Right lobe of liver (tissue), 6 donors: ENCODE data around the gene LCNL1. TPM values are rescaled to one million over a fixed set of nuclear protein-coding genes. Genes with fewer than 3 reads are reported as not detected.

ENCODE experiments used
- ATAC-seq, 4 donors: fragments of 200-7000 bp; cut with Tn5 transposase; one replicate each; pipeline ENCODE4 v1.9.1; 2020; ENCODE audit warnings: mild to moderate bottlenecking in 4 of 4, moderate library complexity in 4 of 4
- DNase-seq, 3 donors: peaks; one replicate each; pipeline ENCODE4 v3.0.0-alpha.2; 2020
- H3K27ac ChIP-seq, 3 donors: fragments of 200-600 bp; one replicate each; pipeline ENCODE4 v1.8.0; 2022
- H3K27me3 ChIP-seq, 2 donors: fragments of 200-600 bp; one replicate each; pipeline ENCODE4 v1.8.0; 2022
- H3K36me3 ChIP-seq, 4 donors: fragments of 200-600 bp; sonication (generic) in 1 of 4; one replicate each; pipeline versions ENCODE4 v1.5.1 to v1.8.0; 2017 to 2022; ENCODE audit warnings: control low read depth in 1 of 4
- H3K4me1 ChIP-seq, 4 donors: fragments of 200-600 bp; sonication (generic) in 1 of 4; one replicate each; pipeline versions ENCODE4 v1.5.1 to v1.8.0; 2017 to 2022; ENCODE audit warnings: control low read depth in 1 of 4
- H3K4me3 ChIP-seq, 3 donors: fragments of 200-600 bp; one replicate each; pipeline ENCODE4 v1.8.0; 2022
- H3K9me3 ChIP-seq, 4 donors: fragments of 200-600 bp; sonication (generic) in 1 of 4; one replicate each; pipeline versions ENCODE4 v1.5.1 to v1.8.0; 2017 to 2022; ENCODE audit warnings: control low read depth in 1 of 4
- CTCF ChIP-seq, 4 donors: fragments of 200-600 bp in 3 of 4; fragments of 450-650 bp in 1 of 4; IDR thresholded peaks; one replicate each; pipeline versions ENCODE4 v1.5.1 to v1.8.0; 2016 to 2022; ENCODE audit warnings: antibody characterized with exemption in 4 of 4, mild to moderate bottlenecking in 2 of 4
- POLR2A ChIP-seq: fragments of 450-650 bp; IDR thresholded peaks from one replicate; pipeline ENCODE4 v1.6.1; 2017; ENCODE audit warnings: antibody characterized with exemption, mild to moderate bottlenecking
- WGBS: methylation state at CpG from one replicate; pipeline ENCODE4 v1.1.6; 2018; ENCODE audit warnings: low coverage, low lambda C conversion rate; ENCODE audit not compliant: insufficient coverage; ENCODE audit errors: missing lambda C conversion rate; 5-methylcytosine and 5-hydroxymethylcytosine counted together
- intact Hi-C, 2 donors: fragments of 100-400 bp; cut with DNase I; formaldehyde crosslinking; loops; one replicate each; pipeline versions ENCODE4 v1.11.2 to v1.14.1; 2022
- total RNA-seq, 6 experiments: library from RNA; depleted of rRNA in 2 of 6; stranded (reverse); fragments of >200 nt in 2 of 6; fragmentation: NEBNext Ultra II Directional in 3 of 6; extraction: Animal tissue kit (Norgen Biotek cat#: 25700) in 3 of 6; gene quantifications; one replicate each; pipeline versions ENCODE4 v1.1.0 to v1.2.4, GENCODE V29; 2016 to 2023
- donor health status: DM: no; HTN: yes; CAD: no.
- donor health status: DM: no; HTN: no; CAD: no.
- donor health status: DM: no; HTN: no; CAD: no.
- donor health status: DM: no; HTN: yes; CAD: no.
- donor health status: DM: no; HTN: yes; CAD: no.

Gene LCNL1
- total RNA-seq, 6 experiments from 2014 or later, result not detected

- Histone ChIP-seq H3K4me3 (no peak overlapping the region), H3K36me3 (no peaks in the 10 kb centered on the region), H3K9me3 (no peaks in the 10 kb centered on the region), H3K4me1 (peaks cover 0 to 5% (median 0%) of the 10 kb centered on the region in 4 donors), H3K27ac (no peak overlapping the region), H3K27me3 (no peaks in the 10 kb centered on the region)
- ATAC-seq (no peak), DNase-seq (no peak)
- 57% methylated on average over 5 of the region's 25 CpGs for WGBS
- TF ChIP-seq POLR2A, result no peak
- TF ChIP-seq CTCF (IDR thresholded peaks at IDR 0.05), result no peak
- intact Hi-C loops, result loop anchor here in 1 of 2 donors (5.0 kb wide), 1 partner anchor 78 kb away; the partner anchor contains the start of gene FUT7
Observed at GRCh38 chr9:136954270-136955083, 28.3 kb upstream of the LCNL1 start.

GRCh38 chr9:136955202-136955942 lies 27.4 kb upstream of the LCNL1 start:
- 92% methylated on average over 2 of the region's 14 CpGs for WGBS
- Histone ChIP-seq H3K36me3 (no peaks in the 10 kb centered on the region), H3K4me1 (peaks cover 0 to 5% (median 0%) of the 10 kb centered on the region in 4 donors), H3K9me3 (no peaks in the 10 kb centered on the region), H3K27me3 (no peaks in the 10 kb centered on the region), H3K4me3 (no peak overlapping the region), H3K27ac (no peak overlapping the region)
- no peak for DNase-seq
- intact Hi-C loops, result no loop called here
- no peak for ATAC-seq
- TF ChIP-seq POLR2A (no peak), CTCF (IDR thresholded peaks at IDR 0.05) (no peak)

GRCh38 chr9:136955943-136956335 lies 26.9 kb upstream of the LCNL1 start:
- no peaks in the 10 kb centered on the region for H3K9me3 ChIP-seq
- DNase-seq (no peak), ATAC-seq (no peak)
- intact Hi-C loops, result no loop called here
- peaks cover 0 to under 1% (median 0%) of the 10 kb centered on the region in 4 donors for H3K4me1 ChIP-seq
- no peak overlapping the region for H3K4me3 ChIP-seq
- 80% methylated on average over 2 of the region's 9 CpGs for WGBS
- H3K27ac ChIP-seq, result no peak overlapping the region
- H3K36me3 ChIP-seq, result no peaks in the 10 kb centered on the region
- H3K27me3 ChIP-seq, result no peaks in the 10 kb centered on the region
- TF ChIP-seq POLR2A, result no peak
- no peak for TF ChIP-seq CTCF (IDR thresholded peaks at IDR 0.05)

- Histone ChIP-seq H3K36me3 (no peaks in the 10 kb centered on the region), H3K9me3 (no peaks in the 10 kb centered on the region), H3K27ac (no peak overlapping the region), H3K4me3 (no peak overlapping the region), H3K4me1 (no peaks in the 10 kb centered on the region), H3K27me3 (no peaks in the 10 kb centered on the region)
- no peak for TF ChIP-seq POLR2A
- intact Hi-C loops, result no loop called here
- WGBS, result 93% methylated on average over 4 of the region's 4 CpGs
- DNase-seq (no peak), ATAC-seq (no peak)
Observed at GRCh38 chr9:136956604-136957003, 26.2 kb upstream of the LCNL1 start.

- intact Hi-C loops, result no loop called here
- H3K27ac ChIP-seq, result no peak overlapping the region
- 88% methylated on average over 1 of the region's 1 CpG for WGBS
Observed at GRCh38 chr9:136957461-136957860, 25.3 kb upstream of the LCNL1 start.

More at GRCh38 chr9:136957461-136957860, 25.3 kb upstream of the LCNL1 start:
- H3K9me3 ChIP-seq, result no peaks in the 10 kb centered on the region
- H3K27me3 ChIP-seq, result no peaks in the 10 kb centered on the region
- H3K36me3 ChIP-seq, result no peaks in the 10 kb centered on the region
- no peak for ATAC-seq
- no peak for DNase-seq
- H3K4me1 ChIP-seq, result no peaks in the 10 kb centered on the region
- TF ChIP-seq CTCF (IDR thresholded peaks at IDR 0.05) (no peak), POLR2A (no peak)
- no peak overlapping the region for H3K4me3 ChIP-seq
